KOPT-K1 (cell line): Measurements from ENCODE around the gene NEO1.

Experiments used
- H3K27ac ChIP-seq: fragments of 200-600 bp; sonication (generic); 2 replicates; pipeline ENCODE4 v1.5.1; 2016; ENCODE audit warnings: antibody characterized with exemption, mild to moderate bottlenecking, low read depth, low read length; ENCODE audit not compliant: poor library complexity, severe bottlenecking
- H3K36me3 ChIP-seq: fragments of 200-600 bp; sonication (generic); 2 replicates; pipeline ENCODE4 v1.5.1; 2017; ENCODE audit warnings: antibody characterized with exemption, mild to moderate bottlenecking, low read length, moderate library complexity; ENCODE audit not compliant: insufficient read depth
- H3K9me3 ChIP-seq: fragments of 200-600 bp; sonication (generic); 2 replicates; pipeline ENCODE4 v1.5.1; 2017; ENCODE audit warnings: antibody characterized with exemption, low read length, mild to moderate bottlenecking; ENCODE audit not compliant: insufficient read depth, poor library complexity, severe bottlenecking

The NEO1 gene, protein sequence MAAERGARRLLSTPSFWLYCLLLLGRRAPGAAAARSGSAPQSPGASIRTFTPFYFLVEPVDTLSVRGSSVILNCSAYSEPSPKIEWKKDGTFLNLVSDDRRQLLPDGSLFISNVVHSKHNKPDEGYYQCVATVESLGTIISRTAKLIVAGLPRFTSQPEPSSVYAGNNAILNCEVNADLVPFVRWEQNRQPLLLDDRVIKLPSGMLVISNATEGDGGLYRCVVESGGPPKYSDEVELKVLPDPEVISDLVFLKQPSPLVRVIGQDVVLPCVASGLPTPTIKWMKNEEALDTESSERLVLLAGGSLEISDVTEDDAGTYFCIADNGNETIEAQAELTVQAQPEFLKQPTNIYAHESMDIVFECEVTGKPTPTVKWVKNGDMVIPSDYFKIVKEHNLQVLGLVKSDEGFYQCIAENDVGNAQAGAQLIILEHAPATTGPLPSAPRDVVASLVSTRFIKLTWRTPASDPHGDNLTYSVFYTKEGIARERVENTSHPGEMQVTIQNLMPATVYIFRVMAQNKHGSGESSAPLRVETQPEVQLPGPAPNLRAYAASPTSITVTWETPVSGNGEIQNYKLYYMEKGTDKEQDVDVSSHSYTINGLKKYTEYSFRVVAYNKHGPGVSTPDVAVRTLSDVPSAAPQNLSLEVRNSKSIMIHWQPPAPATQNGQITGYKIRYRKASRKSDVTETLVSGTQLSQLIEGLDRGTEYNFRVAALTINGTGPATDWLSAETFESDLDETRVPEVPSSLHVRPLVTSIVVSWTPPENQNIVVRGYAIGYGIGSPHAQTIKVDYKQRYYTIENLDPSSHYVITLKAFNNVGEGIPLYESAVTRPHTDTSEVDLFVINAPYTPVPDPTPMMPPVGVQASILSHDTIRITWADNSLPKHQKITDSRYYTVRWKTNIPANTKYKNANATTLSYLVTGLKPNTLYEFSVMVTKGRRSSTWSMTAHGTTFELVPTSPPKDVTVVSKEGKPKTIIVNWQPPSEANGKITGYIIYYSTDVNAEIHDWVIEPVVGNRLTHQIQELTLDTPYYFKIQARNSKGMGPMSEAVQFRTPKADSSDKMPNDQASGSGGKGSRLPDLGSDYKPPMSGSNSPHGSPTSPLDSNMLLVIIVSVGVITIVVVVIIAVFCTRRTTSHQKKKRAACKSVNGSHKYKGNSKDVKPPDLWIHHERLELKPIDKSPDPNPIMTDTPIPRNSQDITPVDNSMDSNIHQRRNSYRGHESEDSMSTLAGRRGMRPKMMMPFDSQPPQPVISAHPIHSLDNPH (N-terminal part only)

GRCh38 chr15:73051807-73052652 lies at the start of gene NEO1:
NEO1 (plus strand) TSS chr15:73052463; CDS start chr15:73052676, 213 bp downstream.
- no peaks in the 10 kb centered on the region for H3K36me3 ChIP-seq
- no peak within 1 kb of the TSS for H3K27ac ChIP-seq
- H3K9me3 ChIP-seq: no peaks in the 10 kb centered on the region

DNA sequence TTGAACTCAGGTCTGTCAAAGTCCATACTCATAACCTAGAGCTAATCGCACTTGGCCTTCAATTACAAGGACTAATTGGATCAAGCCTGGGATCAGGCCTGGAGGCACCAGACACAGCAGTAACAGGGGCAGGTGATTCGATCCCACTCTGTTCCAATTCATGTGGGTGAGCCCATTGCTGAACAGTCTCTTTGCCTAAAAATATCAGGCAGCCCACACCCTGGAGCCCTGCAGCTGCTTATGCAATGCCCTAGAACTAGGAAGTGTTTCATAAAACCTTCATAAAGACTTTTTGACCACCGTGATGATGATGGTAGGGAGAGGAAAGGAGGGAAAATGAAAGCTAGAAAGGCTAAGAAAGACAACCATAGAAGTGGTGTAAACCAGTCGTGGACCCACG lies 47.8 kb upstream of the NEO1 start:
- H3K9me3 ChIP-seq: no peaks in the 10 kb centered on the region
- H3K27ac ChIP-seq: no peak overlapping the region
- no peaks in the 10 kb centered on the region for H3K36me3 ChIP-seq

GRCh38 chr15:73005032-73005431 lies 47.2 kb upstream of the NEO1 start:
- Histone ChIP-seq H3K36me3 (no peaks in the 10 kb centered on the region), H3K27ac (no peak overlapping the region), H3K9me3 (no peaks in the 10 kb centered on the region)

- H3K9me3 ChIP-seq: no peaks in the 10 kb centered on the region
- H3K36me3 ChIP-seq: no peaks in the 10 kb centered on the region
- H3K27ac ChIP-seq: no peak overlapping the region
These were observed 46.8 kb upstream of the NEO1 start for GRCh38 chr15:73005446-73005845.

DNA sequence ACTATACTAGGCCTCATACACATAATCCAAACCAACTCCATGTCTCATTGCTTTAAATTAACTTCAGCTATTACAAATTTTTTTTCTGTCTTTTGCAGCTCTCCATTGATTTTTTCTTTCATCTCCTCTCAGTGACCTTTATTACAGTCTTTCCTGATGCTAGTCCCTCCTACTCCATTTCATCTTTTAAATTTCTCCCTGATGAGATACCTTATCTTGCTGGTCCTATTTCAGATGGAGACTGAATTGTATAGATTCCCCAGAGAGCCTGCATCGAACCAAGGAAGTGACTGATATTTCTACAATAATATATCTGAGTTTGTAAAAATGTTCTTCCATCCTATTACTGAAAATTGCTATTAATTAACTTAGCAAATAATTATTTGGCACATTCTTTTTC lies 45.7 kb upstream of the NEO1 start:
- H3K27ac ChIP-seq: no peak overlapping the region
- no peaks in the 10 kb centered on the region for H3K36me3 ChIP-seq
- no peaks in the 10 kb centered on the region for H3K9me3 ChIP-seq

GRCh38 chr15:73009066-73010056 lies 42.9 kb upstream of the NEO1 start:
- Histone ChIP-seq H3K9me3 (no peaks in the 10 kb centered on the region), H3K36me3 (no peaks in the 10 kb centered on the region), H3K27ac (no peak overlapping the region)

- Histone ChIP-seq H3K27ac (no peak overlapping the region), H3K36me3 (no peaks in the 10 kb centered on the region), H3K9me3 (no peaks in the 10 kb centered on the region)
These were observed 41.8 kb upstream of the NEO1 start for GRCh38 chr15:73010154-73011152.

DNA sequence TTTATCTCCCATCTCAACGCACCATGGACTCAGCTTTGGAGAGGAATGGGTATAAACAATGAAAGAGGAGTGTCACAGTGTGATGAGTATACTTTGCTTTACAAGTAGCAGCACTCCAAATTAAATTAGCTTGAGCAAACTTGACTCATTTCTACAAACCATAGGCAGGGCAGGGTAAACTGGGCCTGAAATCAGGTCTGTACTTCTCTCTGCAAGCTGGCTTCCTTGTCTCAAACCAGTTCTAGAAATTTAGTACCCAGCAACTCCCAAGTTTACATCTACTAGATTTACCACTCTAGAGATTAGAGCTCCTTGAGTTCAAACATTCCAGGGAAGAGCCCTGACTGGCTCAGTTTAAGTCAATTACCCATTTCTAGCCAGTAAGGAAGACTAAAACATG lies 37.4 kb upstream of the NEO1 start:
- no peaks in the 10 kb centered on the region for H3K36me3 ChIP-seq
- no peak overlapping the region for H3K27ac ChIP-seq
- H3K9me3 ChIP-seq: no peaks in the 10 kb centered on the region

- Histone ChIP-seq H3K9me3 (no peaks in the 10 kb centered on the region), H3K36me3 (no peaks in the 10 kb centered on the region), H3K27ac (no peak overlapping the region)
These were observed 36.8 kb upstream of the NEO1 start for GRCh38 chr15:73015493-73015892.

DNA sequence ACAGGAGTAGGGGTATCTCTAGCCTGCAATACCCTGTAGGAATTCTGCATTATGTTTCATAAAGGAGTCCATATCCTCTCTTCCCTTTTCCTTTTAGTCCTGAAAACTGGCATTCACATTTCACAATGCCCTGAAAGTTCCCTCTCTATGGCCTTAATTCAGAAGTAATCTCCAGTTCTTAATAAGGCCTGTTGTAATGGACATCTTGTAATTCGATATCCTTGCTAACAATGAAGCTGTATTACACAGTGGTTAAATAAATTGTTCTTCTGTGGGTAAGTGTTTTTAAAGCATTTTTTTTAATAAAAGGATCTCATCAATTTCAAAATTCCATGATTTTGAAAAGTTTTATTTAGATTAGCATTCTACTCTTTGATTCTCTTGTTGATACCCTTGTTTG lies 34.3 kb upstream of the NEO1 start:
- H3K36me3 ChIP-seq: no peaks in the 10 kb centered on the region
- H3K27ac ChIP-seq: no peak overlapping the region
- H3K9me3 ChIP-seq: no peaks in the 10 kb centered on the region

DNA sequence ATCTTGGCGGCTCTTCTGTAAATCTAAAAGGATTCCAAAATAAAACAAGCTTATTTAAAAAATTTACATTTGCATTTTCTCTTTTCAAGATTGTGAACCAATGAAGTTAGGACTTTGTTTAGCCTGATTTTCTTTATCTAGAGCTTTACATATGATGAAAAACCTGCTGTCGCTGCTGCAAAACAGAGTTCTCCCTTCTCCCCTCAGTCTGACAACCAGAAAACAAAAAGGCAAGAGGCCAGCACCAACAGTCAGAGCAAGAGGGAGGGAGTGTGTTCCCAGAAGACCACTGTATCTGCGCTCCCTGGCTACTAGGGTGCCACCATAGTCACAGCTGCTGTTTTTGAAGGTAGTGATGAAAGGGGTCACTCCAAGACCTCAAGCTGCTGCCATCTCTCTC lies 33.1 kb upstream of the NEO1 start:
- H3K27ac ChIP-seq: no peak overlapping the region
- no peaks in the 10 kb centered on the region for H3K36me3 ChIP-seq
- no peaks in the 10 kb centered on the region for H3K9me3 ChIP-seq

- Histone ChIP-seq H3K27ac (no peak overlapping the region), H3K9me3 (no peaks in the 10 kb centered on the region), H3K36me3 (no peaks in the 10 kb centered on the region)
These were observed 32.6 kb upstream of the NEO1 start for GRCh38 chr15:73019601-73020146.
